Measurements from ENCODE around the gene RPS6KC1.

RPS6KC1 gene

GRCh38 chr1:213065800-213066199, 14.8 kb downstream of the RPS6KC1 start:
- Histone ChIP-seq H3K27ac (ENCODE audit: low read depth, low read length) (no peak overlapping the region), H3K79me2 (ENCODE audit: control insufficient read depth, low read length) (no peaks in the 10 kb centered on the region), H3K4me3 (ENCODE audit: low read length) (no peak overlapping the region), H3K9me2 (replicated peaks; ENCODE audit: control insufficient read depth, low read length) (no peaks in the 10 kb centered on the region), H3K4me1 (ENCODE audit: control insufficient read depth, low read length) (peaks cover 3% of the 10 kb centered on the region), H3K9me3 (ENCODE audit: control insufficient read depth, insufficient read depth, low read length) (no peaks in the 10 kb centered on the region), H3K36me3 (ENCODE audit: control insufficient read depth, low read length) (no peaks in the 10 kb centered on the region), H3K27me3 (ENCODE audit: control insufficient read depth, low read length) (no peaks in the 10 kb centered on the region), H4K20me1 (ENCODE audit: control insufficient read depth, insufficient read depth, low read depth, low read length) (no peaks in the 10 kb centered on the region), H3K4me2 (ENCODE audit: low read length) (no peak overlapping the region), H3F3A (ENCODE audit: control insufficient read depth, insufficient read depth) (no peaks in the 10 kb centered on the region)
- TF ChIP-seq CTCF (IDR thresholded peaks at IDR 0.05; ENCODE audit: low read depth, low read length, poor library complexity, severe bottlenecking) (no peak), EZH2phosphoT487 (IDR thresholded peaks at IDR 0.05; ENCODE audit: borderline replicate concordance, low read length) (no peak)

- Histone ChIP-seq H3K27ac (ENCODE audit: low read depth, low read length) (no peak overlapping the region), H3F3A (ENCODE audit: control insufficient read depth, insufficient read depth) (no peaks in the 10 kb centered on the region), H3K36me3 (ENCODE audit: control insufficient read depth, low read length) (no peaks in the 10 kb centered on the region), H3K27me3 (ENCODE audit: control insufficient read depth, low read length) (no peaks in the 10 kb centered on the region), H4K20me1 (ENCODE audit: control insufficient read depth, insufficient read depth, low read depth, low read length) (no peaks in the 10 kb centered on the region), H3K79me2 (ENCODE audit: control insufficient read depth, low read length) (no peaks in the 10 kb centered on the region), H3K9me2 (replicated peaks; ENCODE audit: control insufficient read depth, low read length) (no peaks in the 10 kb centered on the region), H3K9me3 (ENCODE audit: control insufficient read depth, insufficient read depth, low read length) (no peaks in the 10 kb centered on the region), H3K4me3 (ENCODE audit: low read length) (no peak overlapping the region), H3K4me1 (ENCODE audit: control insufficient read depth, low read length) (no peaks in the 10 kb centered on the region), H3K4me2 (ENCODE audit: low read length) (no peak overlapping the region)
- TF ChIP-seq CTCF (IDR thresholded peaks at IDR 0.05; ENCODE audit: low read depth, low read length, poor library complexity, severe bottlenecking) (no peak), EZH2phosphoT487 (IDR thresholded peaks at IDR 0.05; ENCODE audit: borderline replicate concordance, low read length) (no peak)
Observed at GRCh38 chr1:213066363-213066762, 15.3 kb downstream of the RPS6KC1 start.

GRCh38 chr1:213067352-213067751, 16.3 kb downstream of the RPS6KC1 start:
- H3K4me1 ChIP-seq (ENCODE audit: control insufficient read depth, low read length), result no peaks in the 10 kb centered on the region
- H3F3A ChIP-seq (ENCODE audit: control insufficient read depth, insufficient read depth), result no peaks in the 10 kb centered on the region
- no peaks in the 10 kb centered on the region for H3K9me3 ChIP-seq (ENCODE audit: control insufficient read depth, insufficient read depth, low read length)
- H3K27ac ChIP-seq (ENCODE audit: low read depth, low read length), result no peak overlapping the region
- H3K9me2 ChIP-seq (replicated peaks; ENCODE audit: control insufficient read depth, low read length), result no peaks in the 10 kb centered on the region
- no peak overlapping the region for H3K4me3 ChIP-seq (ENCODE audit: low read length)
- H3K36me3 ChIP-seq (ENCODE audit: control insufficient read depth, low read length), result no peaks in the 10 kb centered on the region
- no peaks in the 10 kb centered on the region for H4K20me1 ChIP-seq (ENCODE audit: control insufficient read depth, insufficient read depth, low read depth, low read length)
- H3K27me3 ChIP-seq (ENCODE audit: control insufficient read depth, low read length), result no peaks in the 10 kb centered on the region
- H3K79me2 ChIP-seq (ENCODE audit: control insufficient read depth, low read length), result no peaks in the 10 kb centered on the region
- no peak overlapping the region for H3K4me2 ChIP-seq (ENCODE audit: low read length)
- TF ChIP-seq CTCF (IDR thresholded peaks at IDR 0.05; ENCODE audit: low read depth, low read length, poor library complexity, severe bottlenecking), result no peak
- no peak for TF ChIP-seq EZH2phosphoT487 (IDR thresholded peaks at IDR 0.05; ENCODE audit: borderline replicate concordance, low read length)

DNA sequence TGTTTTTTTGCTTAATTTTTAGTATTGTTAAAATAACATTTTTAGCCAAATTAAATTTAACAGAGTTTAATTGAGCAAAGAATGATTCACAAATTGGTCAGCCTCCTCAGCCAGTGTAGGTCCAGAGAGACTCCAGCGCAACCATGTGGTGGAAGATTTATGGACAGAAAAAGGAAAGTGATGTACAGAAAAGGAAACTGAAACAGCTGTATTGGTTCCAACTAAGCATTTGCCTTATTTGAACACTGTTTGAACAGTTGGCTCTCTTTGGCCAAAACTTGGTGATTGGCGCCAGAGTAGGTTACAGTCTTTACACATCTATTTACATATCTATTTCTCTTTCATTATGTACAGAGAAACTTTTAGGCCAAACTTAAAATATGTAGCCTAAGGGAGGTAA, 19.4 kb downstream of the RPS6KC1 start:
- Histone ChIP-seq H3F3A (ENCODE audit: control insufficient read depth, insufficient read depth) (no peaks in the 10 kb centered on the region), H3K79me2 (ENCODE audit: control insufficient read depth, low read length) (no peaks in the 10 kb centered on the region), H3K27ac (ENCODE audit: low read depth, low read length) (no peak overlapping the region), H3K36me3 (ENCODE audit: control insufficient read depth, low read length) (no peaks in the 10 kb centered on the region), H3K4me1 (ENCODE audit: control insufficient read depth, low read length) (no peaks in the 10 kb centered on the region), H3K9me3 (ENCODE audit: control insufficient read depth, insufficient read depth, low read length) (no peaks in the 10 kb centered on the region), H3K4me2 (ENCODE audit: low read length) (no peak overlapping the region), H3K27me3 (ENCODE audit: control insufficient read depth, low read length) (no peaks in the 10 kb centered on the region), H3K9me2 (replicated peaks; ENCODE audit: control insufficient read depth, low read length) (no peaks in the 10 kb centered on the region), H4K20me1 (ENCODE audit: control insufficient read depth, insufficient read depth, low read depth, low read length) (no peaks in the 10 kb centered on the region), H3K4me3 (ENCODE audit: low read length) (no peak overlapping the region)
- no peak for TF ChIP-seq CTCF (IDR thresholded peaks at IDR 0.05; ENCODE audit: low read depth, low read length, poor library complexity, severe bottlenecking)
- no peak for TF ChIP-seq EZH2phosphoT487 (IDR thresholded peaks at IDR 0.05; ENCODE audit: borderline replicate concordance, low read length)

All from DOHH2 (cell line).